DOHH2 (cell line): ENCODE measurements around the gene CASR.

Experiments used
- H3F3A ChIP-seq: fragments of 200-600 bp; sonication (generic), shearing (Covaris generic); 2 replicates; pipeline ENCODE4 v1.6.0; 2016; ENCODE audit warnings: antibody characterized with exemption, mild to moderate bottlenecking; ENCODE audit not compliant: control insufficient read depth, insufficient read depth
- H3K27ac ChIP-seq: fragments of 200-600 bp; sonication (generic); 2 replicates; pipeline ENCODE4 v1.5.1; 2014; ENCODE audit warnings: low read depth, mild to moderate bottlenecking, low read length, moderate library complexity
- H3K27me3 ChIP-seq: fragments of 200-600 bp; sonication (generic); 2 replicates; pipeline ENCODE4 v1.6.1; 2014; ENCODE audit warnings: mild to moderate bottlenecking, low read length, mixed read lengths; ENCODE audit not compliant: control insufficient read depth
- H3K36me3 ChIP-seq: fragments of 200-600 bp; sonication (generic); 2 replicates; pipeline ENCODE4 v1.6.1; 2014; ENCODE audit warnings: mild to moderate bottlenecking, low read length, moderate library complexity, mixed read lengths; ENCODE audit not compliant: control insufficient read depth
- H3K4me1 ChIP-seq: fragments of 200-600 bp; sonication (generic); 2 replicates; pipeline ENCODE4 v1.6.1; 2014; ENCODE audit warnings: mild to moderate bottlenecking, low read length, mixed read lengths; ENCODE audit not compliant: control insufficient read depth
- H3K4me2 ChIP-seq: fragments of 200-600 bp; sonication (generic); 2 replicates; pipeline ENCODE4 v1.6.0; 2014; ENCODE audit warnings: mild to moderate bottlenecking, low read length, moderate library complexity
- H3K4me3 ChIP-seq: fragments of 200-600 bp; sonication (generic); 2 replicates; pipeline ENCODE4 v1.5.1; 2014; ENCODE audit warnings: mild to moderate bottlenecking, low read length, mixed read lengths
- H3K79me2 ChIP-seq: fragments of 200-600 bp; sonication (generic); 2 replicates; pipeline ENCODE4 v1.6.1; 2014; ENCODE audit warnings: mild to moderate bottlenecking, low read length, mixed read lengths; ENCODE audit not compliant: control insufficient read depth
- H3K9me2 ChIP-seq: fragments of 200-600 bp; sonication (generic); replicated peaks from 2 replicates; pipeline ENCODE4 v1.6.1; 2014; ENCODE audit warnings: mild to moderate bottlenecking, low read length, mixed read lengths; ENCODE audit not compliant: control insufficient read depth
- H3K9me3 ChIP-seq: fragments of 200-600 bp; sonication (generic); 2 replicates; pipeline ENCODE4 v1.6.1; 2014; ENCODE audit warnings: antibody characterized with exemption, low read length, mixed read lengths; ENCODE audit not compliant: control insufficient read depth, insufficient read depth
- H4K20me1 ChIP-seq: fragments of 200-600 bp; sonication (generic); 2 replicates; pipeline ENCODE4 v1.6.0; 2014; ENCODE audit warnings: low read depth, mild to moderate bottlenecking, antibody characterized with exemption, low read length, moderate library complexity; ENCODE audit not compliant: control insufficient read depth, insufficient read depth
- EZH2phosphoT487 ChIP-seq: fragments of 200-600 bp; sonication (generic); IDR thresholded peaks from 2 replicates; pipeline ENCODE4 v1.6.1; 2017; ENCODE audit warnings: borderline replicate concordance, mild to moderate bottlenecking, antibody characterized with exemption, low read length, moderate library complexity, mixed read lengths
- TF ChIP-seq, protein P1 (sequence below): fragments of 200-600 bp; sonication (generic); IDR thresholded peaks from one replicate; pipeline ENCODE4 v1.5.1; 2014; ENCODE audit warnings: antibody characterized with exemption, mild to moderate bottlenecking, low read depth, low read length; ENCODE audit not compliant: poor library complexity, severe bottlenecking

CASR gene

GRCh38 chr3:122183521-122183892 is at the start of gene CASR:
Gene CASR, plus strand, starts transcription at chr3:122183668. Its CDS starts 70,522 bp downstream, at chr3:122254190.
- no peaks in the 10 kb centered on the region for H3K9me2 ChIP-seq
- no peaks in the 10 kb centered on the region for H3K79me2 ChIP-seq
- no peaks in the 10 kb centered on the region for H3F3A ChIP-seq
- no peak within 1 kb of the TSS for H3K4me3 ChIP-seq
- peaks cover 17% of the 10 kb centered on the region for H3K27me3 ChIP-seq
- H3K27ac ChIP-seq = no peak within 1 kb of the TSS
- no peaks in the 10 kb centered on the region for H3K36me3 ChIP-seq
- peaks cover 5% of the 10 kb centered on the region; the same call in 1 of the 2 replicates for H3K9me3 ChIP-seq
- no peak within 1 kb of the TSS for H3K4me2 ChIP-seq
- no peaks in the 10 kb centered on the region for H4K20me1 ChIP-seq
- H3K4me1 ChIP-seq = no peaks in the 10 kb centered on the region
- TF ChIP-seq, protein P1, sequence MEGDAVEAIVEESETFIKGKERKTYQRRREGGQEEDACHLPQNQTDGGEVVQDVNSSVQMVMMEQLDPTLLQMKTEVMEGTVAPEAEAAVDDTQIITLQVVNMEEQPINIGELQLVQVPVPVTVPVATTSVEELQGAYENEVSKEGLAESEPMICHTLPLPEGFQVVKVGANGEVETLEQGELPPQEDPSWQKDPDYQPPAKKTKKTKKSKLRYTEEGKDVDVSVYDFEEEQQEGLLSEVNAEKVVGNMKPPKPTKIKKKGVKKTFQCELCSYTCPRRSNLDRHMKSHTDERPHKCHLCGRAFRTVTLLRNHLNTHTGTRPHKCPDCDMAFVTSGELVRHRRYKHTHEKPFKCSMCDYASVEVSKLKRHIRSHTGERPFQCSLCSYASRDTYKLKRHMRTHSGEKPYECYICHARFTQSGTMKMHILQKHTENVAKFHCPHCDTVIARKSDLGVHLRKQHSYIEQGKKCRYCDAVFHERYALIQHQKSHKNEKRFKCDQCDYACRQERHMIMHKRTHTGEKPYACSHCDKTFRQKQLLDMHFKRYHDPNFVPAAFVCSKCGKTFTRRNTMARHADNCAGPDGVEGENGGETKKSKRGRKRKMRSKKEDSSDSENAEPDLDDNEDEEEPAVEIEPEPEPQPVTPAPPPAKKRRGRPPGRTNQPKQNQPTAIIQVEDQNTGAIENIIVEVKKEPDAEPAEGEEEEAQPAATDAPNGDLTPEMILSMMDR = no peak
- TF ChIP-seq EZH2phosphoT487 = no peak

DNA sequence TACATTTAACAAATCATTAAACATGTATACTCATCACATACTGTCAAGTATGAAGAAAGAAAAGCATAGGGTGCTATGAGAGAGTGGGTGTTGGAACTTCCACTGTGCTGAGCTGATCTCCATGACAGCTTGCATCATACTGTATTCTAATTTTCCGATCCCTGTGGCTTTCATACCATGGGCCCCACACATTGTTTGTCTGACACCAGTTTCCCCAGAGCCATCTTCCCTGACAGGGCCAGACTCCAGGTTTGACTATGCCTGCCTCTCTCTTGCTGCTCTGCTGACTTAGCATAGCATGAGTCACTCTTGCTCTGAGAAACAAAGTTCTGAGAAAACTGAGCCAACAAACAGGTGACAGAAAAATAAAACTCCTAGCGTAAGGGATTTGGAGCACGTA is 37.0 kb upstream of the CASR start:
- no peak overlapping the region for H3K4me2 ChIP-seq

GRCh38 chr3:122148941-122149627 is 34.4 kb upstream of the CASR start:
- no peaks in the 10 kb centered on the region for H3K9me2 ChIP-seq
- H4K20me1 ChIP-seq = no peaks in the 10 kb centered on the region
- peaks cover 4% of the 10 kb centered on the region; the same call in 1 of the 2 replicates for H3K27me3 ChIP-seq
- peaks cover 6% of the 10 kb centered on the region; the same call in 1 of the 2 replicates for H3K9me3 ChIP-seq
- no peaks in the 10 kb centered on the region for H3F3A ChIP-seq
- TF ChIP-seq, protein P1 = no peak
- TF ChIP-seq EZH2phosphoT487 = no peak
- no peaks in the 10 kb centered on the region for H3K4me1 ChIP-seq
- no peaks in the 10 kb centered on the region for H3K79me2 ChIP-seq
- H3K4me2 ChIP-seq = no peak overlapping the region
- no peak overlapping the region for H3K27ac ChIP-seq
- no peak overlapping the region for H3K4me3 ChIP-seq
- H3K36me3 ChIP-seq = no peaks in the 10 kb centered on the region

More for the DNA sequence above, 37.0 kb upstream of the CASR start:
- no peaks in the 10 kb centered on the region for H4K20me1 ChIP-seq
- H3K9me3 ChIP-seq = no peaks in the 10 kb centered on the region
- H3K36me3 ChIP-seq = no peaks in the 10 kb centered on the region
- no peaks in the 10 kb centered on the region for H3K9me2 ChIP-seq
- no peak overlapping the region for H3K4me3 ChIP-seq
- H3K27ac ChIP-seq = no peak overlapping the region
- no peaks in the 10 kb centered on the region for H3K4me1 ChIP-seq
- H3K79me2 ChIP-seq = no peaks in the 10 kb centered on the region
- TF ChIP-seq, protein P1 = no peak
- no peak for TF ChIP-seq EZH2phosphoT487
- peaks cover 4% of the 10 kb centered on the region; the same call in 1 of the 2 replicates for H3K27me3 ChIP-seq
- no peaks in the 10 kb centered on the region for H3F3A ChIP-seq
